Esophagus mucosa (tissue), 1 donor: ENCODE data around the gene PRSS38. TPM values are rescaled to one million over a fixed set of nuclear protein-coding genes. Genes with fewer than 3 reads are reported as not detected.
A peak's percentile ranks its signal among the peaks of the same experiment; 100 is the strongest.

Experiments
- ATAC-seq: fragments of 200-7000 bp; cut with Tn5 transposase; one replicate; pipeline ENCODE4 v1.9.1; 2020
- total RNA-seq: library from RNA; stranded (reverse); gene quantifications from one replicate; pipeline ENCODE4 v1.2.4, GENCODE V29; 2023
- donor health status: DM: yes; HTN: yes; CAD: no.

The PRSS38 gene
- total RNA-seq, result not detected

DNA sequence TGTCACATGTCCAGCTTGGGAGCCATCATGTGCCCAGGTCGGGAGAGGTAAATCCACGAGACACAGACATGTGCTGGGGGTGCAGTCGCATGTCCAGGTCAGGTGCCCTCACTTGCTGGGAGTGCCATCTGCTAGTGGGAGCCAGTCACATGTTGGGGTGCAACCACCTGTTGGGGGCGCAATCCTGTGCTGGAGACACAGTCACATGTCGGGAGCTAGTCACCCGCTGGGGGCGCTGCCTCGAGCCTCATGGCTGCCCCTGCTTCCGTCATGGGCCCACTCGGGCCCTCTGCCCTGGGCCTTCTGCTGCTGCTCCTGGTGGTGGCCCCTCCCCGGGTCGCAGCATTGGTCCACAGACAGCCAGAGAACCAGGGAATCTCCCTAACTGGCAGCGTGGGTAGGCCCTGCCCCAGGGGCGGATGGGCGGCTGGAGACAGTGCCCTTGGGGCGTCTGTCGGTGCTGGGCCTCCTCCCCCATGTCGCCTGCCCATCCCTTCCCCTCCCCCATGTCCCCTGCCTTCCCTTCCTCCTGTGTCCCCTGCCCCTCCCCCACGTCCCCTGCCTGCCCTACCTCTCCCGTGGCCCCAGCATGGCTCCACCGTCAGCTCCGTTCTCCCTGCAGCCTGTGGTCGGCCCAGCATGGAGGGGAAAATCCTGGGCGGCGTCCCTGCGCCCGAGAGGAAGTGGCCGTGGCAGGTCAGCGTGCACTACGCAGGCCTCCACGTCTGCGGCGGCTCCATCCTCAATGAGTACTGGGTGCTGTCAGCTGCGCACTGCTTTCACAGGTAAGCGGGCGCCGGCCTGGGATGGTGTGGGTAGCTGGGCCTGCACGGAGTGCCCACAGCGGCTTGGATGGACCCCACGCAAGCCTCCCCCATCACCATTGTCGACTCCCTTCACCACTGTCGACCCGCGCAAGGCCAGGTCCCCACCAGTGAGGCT, at the start of gene PRSS38:
Gene PRSS38, plus strand, starts transcription at position 208 of the 942 bp plus-strand sequence. Its CDS starts 42 bp downstream, at position 250.
- ATAC-seq, result no peak

DNA sequence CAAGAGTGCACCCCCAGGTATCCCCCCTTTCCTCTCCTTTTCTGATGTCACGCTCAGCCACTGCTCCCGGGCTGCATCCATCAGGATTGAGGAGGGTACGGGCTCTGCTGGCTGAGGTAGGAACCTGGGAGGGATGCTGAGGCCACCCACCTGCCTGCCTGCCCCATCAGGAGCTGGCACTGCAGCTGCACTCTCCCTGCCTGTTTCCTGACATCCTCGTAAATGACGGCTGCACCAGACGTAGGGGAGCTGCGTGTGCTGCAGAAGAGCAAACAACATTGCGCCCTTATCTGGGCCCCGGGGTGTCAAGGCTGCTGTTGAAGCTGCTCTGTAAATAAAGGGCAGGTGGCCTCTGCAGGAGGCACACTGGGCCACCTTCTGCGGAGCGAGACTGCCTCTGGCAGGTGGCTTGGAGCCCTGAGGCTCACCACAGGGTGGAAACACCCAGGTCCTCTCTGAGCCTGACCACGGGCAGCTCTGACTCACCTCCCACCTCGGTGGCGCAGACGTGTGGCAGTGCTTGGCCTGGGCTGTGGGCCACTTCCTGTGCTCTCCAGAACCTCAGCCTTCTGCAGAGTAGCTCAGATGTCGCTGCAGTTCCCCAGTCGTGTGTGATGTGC, 49.4 kb upstream of the PRSS38 start:
- peak; percentile 12 for ATAC-seq

DNA sequence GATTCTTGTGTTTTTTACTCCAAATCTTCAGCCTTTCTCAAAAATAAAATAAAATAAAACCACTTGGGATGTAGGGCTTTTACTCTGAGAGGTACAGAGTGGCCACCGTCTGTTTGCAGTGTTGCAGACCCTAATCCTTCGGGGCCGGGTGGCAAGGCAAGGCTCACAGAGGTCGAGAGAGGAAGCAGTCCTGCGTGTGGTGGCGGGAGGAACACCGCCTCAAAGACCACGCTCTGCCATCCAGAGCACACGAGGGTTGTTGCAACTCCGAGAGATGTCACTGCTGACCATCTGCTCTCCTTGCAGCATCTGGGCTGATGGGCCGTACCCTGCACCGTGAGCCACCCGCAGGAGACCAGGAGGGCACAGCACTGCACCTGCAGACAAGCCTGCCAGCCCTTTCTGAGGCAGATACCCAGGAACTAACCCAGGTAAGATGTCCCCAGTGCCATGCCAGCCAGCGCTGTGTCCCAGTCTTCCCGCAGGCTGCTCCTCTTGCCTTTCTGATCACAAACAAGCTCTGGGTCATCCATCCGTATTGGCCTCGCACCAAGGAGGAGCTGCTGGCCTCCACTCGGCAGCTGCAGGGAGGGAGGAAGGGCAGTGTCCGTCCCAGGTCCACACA, 48.7 kb upstream of the PRSS38 start:
- ATAC-seq, result no peak

DNA sequence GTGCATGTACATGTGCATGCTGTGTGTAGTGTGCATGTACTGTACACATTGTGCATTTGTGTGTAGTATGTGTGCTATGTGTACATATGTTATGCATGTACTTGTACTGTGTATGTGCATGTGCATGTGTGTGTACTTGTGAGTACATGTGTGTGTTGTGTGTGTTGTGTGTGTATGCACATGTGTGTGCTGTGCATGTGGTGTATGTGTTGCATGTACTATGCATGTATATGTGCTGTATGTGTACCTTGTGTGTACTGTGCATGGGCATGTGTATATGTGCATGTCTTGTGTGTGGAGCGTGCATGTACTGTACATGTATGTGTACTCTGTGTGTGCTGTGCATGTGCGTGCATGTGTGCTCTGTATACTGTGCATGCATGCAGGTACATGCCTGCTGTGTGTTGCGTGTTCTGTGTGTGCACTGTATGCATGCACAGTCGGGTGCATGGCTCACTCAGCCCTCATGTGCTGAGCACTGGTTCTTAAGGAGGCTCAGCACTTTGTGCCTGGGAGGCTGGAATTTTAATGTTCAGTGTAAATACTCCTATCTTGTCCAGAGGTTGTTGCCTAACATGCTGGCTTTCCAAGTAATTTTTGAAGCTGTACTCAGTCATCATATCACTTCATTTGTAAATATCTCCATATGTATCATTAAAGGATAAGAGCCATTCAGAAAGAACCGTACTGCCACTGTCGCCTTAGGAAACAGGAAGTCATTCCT, 47.9 kb upstream of the PRSS38 start:
- ATAC-seq, result no peak

DNA sequence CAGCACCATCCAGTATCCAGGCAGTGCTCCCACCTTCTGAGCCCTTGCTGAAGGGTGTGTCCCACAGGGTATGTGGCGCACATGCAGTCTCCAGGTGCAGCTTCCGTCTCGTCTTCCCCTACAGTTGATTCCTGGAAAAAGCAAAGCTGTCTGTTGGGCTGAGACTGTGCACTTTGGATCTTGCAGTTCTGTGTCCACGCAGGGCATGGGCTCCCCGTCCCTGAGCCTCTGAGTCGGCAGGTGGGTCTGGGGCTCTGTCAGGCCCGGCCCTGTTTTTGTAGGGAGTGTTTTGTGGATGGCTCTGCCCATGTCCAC, 47.4 kb upstream of the PRSS38 start:
- ATAC-seq, result no peak

DNA sequence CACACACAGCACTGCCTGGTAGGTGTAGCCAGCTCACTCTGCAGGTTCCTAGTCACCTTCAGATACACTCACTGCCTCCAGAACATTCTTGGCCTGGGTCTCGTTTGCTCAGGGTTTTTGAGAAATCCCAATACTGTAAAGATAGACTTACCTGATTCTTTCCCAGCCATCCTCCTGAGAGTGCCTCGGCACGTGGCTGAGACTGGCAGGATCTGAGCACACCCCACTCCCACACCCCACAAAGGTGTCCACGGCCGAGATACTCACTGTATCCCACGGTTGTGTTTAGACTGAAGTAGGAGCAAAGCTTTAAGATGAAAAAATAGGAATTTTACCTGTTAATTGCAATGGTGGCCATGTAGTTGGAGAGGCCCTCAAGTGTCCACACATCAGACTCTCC, 46.8 kb upstream of the PRSS38 start:
- no peak for ATAC-seq

DNA sequence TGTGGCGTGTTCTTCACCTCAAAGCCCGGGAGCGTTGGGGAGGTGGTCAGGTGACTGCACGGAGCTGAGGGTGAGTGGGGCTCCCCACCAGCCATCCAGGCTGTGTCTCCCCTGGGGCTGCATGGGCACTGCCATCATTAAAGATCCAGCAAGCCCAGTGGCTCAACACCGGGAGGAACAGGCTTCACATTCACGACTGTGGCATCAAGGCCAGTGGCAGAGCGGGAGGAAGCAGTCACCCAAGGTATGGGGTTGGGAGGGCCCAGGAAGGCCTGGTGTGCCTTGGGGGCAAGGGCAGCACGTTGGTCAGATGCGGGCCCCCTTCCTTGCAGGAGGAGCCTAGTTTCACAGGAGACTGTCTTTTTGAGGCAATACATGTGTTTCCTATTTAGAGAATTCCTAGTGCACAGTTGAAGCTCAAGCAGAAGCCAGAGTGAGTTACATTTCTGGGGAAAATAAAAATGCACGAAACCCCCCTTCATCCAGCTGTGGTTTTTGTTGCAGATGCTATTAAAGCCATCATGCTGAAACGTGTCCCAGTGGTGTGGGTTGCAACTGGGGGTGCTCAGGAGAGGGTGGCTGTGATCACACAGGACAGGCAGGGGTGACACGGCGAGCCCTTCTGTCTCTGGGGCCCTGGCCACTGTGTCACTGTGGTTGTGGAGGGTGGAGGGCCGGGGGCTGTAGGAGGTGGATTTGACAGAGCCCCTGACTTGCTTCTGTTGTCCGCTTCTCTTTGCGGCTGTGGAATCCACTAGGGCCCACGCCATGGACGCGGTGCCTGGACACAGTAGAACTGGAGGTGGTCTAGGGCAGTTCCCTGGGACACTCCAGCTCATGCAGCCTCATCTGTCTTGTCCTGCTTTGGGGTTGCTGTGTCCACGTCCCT, 46.2 kb upstream of the PRSS38 start:
- ATAC-seq, result no peak

DNA sequence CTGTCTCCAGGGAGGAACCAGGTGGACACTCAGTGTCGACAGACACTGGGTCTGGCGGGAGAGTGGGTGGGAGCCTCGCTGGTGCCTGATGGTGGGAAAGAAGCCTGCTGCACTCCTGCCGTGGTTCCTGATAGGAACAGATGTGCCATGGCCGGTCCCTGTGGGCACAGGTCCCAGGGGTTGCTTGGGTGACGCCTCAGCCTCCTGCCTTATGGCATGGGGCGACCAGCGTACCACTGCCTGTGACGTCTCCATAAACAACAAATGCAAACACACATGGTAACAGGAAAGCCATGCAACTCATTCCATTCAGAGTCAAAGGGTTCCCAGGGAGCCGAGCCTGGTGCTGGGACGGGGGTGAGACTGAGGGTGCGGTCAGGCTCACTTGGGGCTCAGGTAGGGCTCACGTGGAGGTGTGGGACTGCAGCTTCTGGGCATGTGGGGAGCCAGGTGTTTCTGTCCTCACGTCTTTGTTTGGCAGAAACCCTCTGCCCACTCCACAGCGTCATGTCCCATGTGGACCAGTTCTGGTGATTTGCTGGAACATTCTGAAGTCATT, 45.5 kb upstream of the PRSS38 start:
- ATAC-seq, result no peak

DNA sequence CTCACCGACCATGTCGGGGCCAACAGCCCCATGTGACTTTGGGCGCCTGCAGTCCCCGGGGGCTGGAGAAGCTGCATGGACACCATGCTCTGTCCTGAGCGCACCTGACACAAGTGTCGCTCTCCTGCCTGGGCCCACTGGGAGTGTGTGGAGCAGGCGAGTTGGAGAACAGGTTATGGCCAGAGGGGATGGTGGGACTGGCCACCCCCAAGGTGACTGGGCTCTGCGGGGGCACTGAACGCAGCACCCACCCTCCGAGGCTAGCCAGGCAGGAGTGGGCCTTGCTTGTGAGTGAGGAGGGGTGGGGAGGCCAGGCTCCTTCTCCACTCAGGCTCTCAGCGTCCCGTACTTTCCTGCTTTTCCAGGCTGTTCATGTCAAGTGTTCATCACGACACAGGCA, 44.7 kb upstream of the PRSS38 start:
- no peak for ATAC-seq

DNA sequence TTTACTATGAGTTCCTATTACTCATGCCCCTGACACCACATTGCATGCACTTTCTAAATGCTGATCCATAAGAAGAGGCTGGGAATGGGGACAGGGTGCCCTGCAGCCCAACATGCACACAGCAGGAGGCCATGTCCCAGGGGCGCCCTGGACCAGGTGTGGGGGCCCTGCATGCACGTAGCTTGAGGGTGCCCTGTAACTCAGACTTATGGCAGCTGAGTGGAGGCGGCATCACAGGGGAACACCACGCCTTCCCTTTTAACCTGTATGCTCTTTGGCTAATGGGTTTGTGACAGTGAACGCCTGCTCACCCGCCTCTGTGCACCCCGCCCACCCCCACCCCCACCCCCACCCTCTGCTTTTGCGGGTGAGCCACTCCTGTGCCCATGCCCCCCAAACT, 44.1 kb upstream of the PRSS38 start:
- no peak for ATAC-seq

DNA sequence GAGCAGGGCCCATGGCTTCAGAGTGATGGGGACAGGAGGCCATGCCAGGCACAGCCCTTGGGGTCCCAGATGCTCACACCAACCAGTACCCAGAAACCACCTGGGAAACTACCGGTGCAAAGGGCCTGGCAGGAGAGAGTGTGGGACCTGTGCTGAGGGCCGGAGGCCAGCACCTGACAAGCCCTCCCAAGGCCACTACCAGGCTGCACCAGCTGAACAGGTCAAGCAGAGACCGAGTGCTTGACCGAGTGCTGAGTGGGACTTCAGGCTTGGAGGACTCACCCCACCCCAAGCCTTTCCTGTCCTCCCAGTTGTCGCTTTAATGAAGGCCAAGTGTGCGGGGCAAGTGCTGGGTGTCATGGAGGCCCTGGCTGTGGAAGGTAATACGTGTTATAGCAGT, 43.7 kb upstream of the PRSS38 start:
- ATAC-seq, result no peak

DNA sequence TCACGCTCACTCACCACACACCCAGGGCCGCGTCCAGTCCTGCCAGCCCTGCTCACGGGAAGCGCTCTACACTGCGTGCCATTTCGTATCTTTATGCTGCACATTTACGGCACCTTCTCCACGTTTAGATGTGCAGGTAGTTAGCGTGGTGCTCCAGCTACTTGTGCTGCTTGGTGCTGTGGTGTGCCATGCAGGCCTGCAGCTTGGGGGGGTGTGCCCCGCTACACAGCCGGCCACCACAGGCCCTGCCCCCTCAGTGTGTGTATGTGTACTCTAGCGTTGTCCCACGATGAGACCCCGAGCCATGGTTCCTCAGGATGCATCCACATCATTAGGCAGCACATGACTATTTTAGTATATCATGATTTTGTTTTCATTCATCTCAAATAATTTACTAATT, 41.9 kb upstream of the PRSS38 start:
- no peak for ATAC-seq

DNA sequence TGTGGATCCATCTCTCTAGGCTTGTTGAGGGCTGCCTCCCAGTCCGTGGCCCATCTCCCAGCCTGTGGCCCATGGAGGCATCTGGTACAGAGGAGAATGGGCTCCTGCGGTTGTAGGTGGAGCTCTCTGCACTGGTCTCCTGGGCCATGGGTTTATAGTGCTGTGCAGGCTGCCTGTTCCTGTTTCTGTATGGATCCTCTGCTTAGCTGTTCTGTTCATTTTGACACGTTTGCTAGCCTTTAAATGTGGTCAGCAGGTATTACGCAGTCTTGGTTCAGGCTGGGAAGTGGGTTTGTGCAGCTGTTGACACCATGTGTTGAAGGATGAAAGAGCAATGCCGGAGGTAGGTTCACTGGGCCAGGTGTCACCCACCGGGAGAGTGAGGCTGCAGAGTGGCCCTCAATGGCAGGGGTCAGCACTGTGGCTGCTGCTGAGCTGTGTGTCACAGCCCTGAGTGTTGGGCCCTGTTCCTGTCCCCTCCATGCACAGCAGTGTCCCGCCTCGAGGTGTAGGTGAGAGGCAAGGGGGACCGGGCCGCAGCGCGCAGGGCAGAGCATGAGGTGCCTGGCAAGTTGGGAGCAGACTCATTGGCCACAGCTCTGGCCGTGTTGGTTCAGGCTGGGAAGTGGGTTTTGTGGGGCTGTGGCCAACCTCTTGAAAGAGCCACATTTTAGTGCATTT, 41.3 kb upstream of the PRSS38 start:
- ATAC-seq, result no peak

DNA sequence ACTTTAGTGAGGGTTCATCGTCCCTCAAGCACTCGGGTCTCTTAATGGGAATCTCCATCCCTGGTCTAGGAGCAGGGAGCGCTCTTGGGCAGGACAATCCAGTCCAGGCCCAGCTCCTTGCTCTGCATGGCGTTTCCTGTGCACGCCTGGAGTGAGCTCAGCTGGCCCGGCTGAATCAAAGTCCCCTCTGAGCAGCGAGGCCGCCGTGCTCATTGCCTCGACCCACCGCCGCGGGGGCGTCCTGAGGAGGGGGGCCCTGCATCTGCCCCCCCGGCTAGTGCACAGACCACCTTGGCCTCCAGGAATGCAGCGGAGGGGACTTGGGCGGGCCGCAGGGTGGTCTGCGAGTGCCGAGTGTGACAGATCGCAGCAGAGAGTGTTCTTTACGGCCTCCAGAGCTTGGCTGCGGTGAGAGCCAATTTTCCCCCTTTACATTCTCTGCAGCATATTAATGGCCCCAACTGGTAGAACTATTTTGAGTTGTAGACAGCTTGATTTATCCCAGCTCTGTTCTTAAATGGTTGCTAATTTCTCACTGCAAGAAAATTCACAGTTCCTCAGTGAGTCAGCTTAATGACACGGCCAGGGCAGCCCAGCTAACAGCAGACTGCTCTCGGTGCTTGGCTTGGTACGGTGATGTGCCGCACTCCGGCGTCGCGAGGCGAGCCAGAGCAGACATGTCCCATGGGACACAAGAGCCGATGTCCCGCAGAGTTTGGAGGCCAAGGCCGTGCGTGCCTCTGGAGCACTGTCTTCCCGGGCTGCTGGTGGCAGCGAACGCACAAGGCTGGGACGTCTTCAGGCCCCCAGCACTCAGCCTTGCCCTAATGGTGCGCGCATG, 40.4 kb upstream of the PRSS38 start:
- ATAC-seq, result no peak

DNA sequence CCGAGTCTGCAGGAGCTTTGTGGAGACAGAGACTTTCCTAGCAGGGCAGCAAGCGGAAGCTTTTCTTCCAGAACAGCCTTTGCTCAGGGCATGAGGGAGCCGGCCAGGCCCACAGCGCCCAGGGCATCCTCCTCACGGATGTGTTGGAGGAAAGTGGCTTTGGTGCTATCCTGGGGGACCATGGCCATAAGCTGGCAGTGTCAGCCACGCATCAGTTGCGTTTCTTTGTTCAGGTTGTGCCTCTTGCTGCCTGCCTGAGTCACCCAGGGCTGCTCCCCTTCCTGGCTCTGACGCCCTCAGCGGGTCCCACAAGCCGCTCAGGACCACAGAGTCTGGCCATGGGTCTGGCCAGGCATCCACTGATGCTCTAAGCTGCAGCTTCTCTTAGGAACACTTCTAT, 39.6 kb upstream of the PRSS38 start:
- no peak for ATAC-seq

DNA sequence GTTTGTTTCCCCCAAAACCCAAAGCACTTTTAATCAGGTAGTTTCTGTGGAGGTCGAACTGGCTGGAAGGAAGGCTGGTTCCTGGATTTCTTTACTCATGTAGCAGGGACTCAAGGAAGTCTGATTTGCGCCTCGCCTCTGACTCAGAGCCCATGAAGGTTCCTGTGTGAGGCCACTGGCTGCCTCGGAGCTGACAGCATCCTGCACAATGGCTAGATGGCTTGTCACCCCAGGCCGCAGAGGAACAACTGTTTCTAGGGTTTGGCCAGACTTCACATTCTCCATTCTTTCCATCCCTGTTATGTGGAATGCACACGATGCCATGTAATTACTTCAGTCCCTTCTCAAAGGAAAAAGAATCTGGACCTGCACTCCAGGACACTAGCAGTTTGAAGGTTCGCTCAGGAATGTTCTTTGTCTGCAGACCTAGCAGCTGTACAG, 39.1 kb upstream of the PRSS38 start:
- ATAC-seq, result no peak

DNA sequence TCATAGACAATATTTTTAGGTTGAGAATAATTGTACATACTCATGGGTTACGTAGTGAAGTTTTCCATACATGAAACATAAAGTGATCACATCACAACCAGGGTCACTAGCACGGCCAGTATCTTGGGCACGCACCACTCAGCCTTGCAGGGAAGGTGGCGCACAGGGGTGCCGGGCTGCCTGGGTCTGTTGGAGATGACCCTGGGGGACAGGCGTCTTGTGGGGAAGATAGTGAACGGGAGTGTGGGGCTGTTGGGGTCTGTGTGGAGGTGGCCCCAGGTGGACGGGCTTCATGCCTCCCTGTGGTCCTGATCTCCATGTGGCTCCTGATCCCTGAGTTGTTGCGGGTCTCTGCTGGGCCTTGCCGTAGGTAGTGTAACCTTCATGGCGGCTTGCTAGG, 38.3 kb upstream of the PRSS38 start:
- no peak for ATAC-seq

DNA sequence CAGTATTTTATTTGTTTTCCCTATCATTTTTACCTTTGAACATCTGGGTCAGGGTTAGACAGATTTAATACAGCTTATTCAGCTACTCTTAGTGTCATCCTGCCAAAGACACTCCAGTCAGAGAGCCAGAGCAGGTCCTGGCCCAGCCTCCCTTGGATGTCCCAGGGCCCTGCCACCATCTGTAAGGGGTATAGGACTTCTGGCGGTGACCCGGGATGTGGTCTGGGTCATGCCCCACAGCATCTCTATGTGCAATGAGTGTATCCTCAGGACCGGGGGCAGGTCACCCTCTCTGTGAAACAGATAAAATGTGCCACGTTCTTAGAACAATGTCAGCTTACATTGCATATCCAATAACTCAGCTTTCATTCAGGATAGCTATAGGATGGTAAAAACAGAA, 37.8 kb upstream of the PRSS38 start:
- no peak for ATAC-seq

DNA sequence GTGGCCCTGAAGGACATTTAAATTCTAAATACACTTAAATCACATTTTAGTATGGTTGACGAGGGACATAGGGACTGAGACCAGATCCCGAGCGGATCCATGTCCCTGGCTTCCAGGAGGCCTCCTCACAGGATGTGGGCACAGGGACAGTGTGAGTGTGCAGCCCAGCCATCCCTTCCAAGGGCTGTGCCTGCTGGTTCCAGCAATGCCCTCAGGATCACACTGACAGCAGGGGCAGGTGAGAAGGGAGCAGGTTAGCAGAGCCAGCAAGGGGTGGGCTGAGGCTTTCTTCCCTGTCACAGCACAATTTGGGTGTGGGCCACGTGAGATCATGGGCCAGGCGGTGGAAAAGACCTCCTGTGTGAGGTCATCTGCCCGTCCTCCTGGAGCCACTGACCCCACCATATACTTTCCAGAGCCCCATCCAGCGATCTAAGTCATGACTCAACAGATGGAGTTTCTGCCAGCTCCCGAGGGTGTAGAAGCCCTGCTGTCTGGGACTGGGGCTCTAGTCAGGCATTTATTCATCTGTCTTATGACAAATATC, 37.0 kb upstream of the PRSS38 start:
- no peak for ATAC-seq

DNA sequence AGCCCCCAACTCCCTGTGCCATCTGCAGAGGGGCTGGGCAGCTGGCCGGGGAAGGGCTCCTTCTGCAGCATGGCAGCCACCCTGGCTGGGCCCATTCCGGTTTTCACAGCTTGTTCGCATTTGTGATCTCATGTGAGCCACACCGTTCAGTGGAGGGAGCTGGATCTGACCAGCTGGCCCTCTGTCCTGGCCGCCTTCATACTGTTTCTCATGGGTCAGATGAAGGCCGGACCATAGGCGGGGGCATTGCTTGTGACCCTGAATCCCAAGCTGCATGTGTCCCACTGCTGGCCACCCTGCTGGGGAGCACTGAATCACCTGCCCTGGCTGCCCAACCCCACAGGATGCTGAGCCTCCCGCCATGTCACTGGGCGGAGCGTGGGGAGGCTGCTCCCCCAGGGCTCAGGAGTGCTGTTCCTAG, 36.4 kb upstream of the PRSS38 start:
- ATAC-seq, result no peak
